ENCODE data around the gene SLC9A3.

Gene SLC9A3

DNA sequence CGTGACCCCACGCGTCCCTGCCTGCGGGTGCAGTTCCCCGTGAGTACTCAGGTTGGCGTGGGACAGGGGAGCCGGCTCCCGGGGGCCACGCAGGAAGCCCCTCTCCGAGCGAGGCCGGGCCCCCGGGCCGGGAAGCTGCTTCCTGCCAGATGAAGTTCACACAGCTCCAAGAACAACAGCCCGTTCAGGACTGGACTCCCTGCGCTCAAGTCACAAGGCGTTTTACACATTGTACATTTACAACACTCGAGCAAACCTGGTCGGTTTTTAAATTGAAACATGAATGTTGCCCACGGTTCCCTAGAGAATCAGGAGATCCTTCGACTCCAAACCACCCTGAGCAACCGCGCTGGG lies 22.4 kb downstream of the SLC9A3 start:
- Histone ChIP-seq H4K8ac (ENCODE audit: low read depth, low read length) (peak overlapping the region; percentile 55), H2BK120ac (ENCODE audit: insufficient read depth, low read length, poor library complexity) (peak overlapping the region; percentile 49), H3K79me1 (ENCODE audit: low read length) (peaks cover 2% of the 10 kb centered on the region), H3K14ac (ENCODE audit: low read length) (no peak overlapping the region), H3K4me1 (ENCODE audit: control insufficient read depth in 1 of 2, insufficient read depth in 2 of 2, low read length in 2 of 2) (peaks cover 15 to 17% of the 10 kb centered on the region in 2 experiments), H3K4ac (ENCODE audit: low read depth, low read length) (no peak overlapping the region), H3K4me3 (ENCODE audit: low read depth, low read length) (no peak overlapping the region), H2BK5ac (ENCODE audit: low read depth, low read length, poor library complexity) (no peak overlapping the region), H3K79me2 (ENCODE audit: control insufficient read depth, insufficient read depth, low read length, poor library complexity) (no peaks in the 10 kb centered on the region), H3K9ac (ENCODE audit: low read length) (no peak overlapping the region), H4K12ac (ENCODE audit: low read depth, low read length) (peak overlapping the region; percentile 23), H2BK12ac (ENCODE audit: low read length) (no peak overlapping the region), H3K18ac (ENCODE audit: low read length) (no peak overlapping the region), H3K36me3 (ENCODE audit: control insufficient read depth in 1 of 2, insufficient read depth in 2 of 2, low read length in 2 of 2) (no peaks in the 10 kb centered on the region), H3K27me3 (ENCODE audit: insufficient read depth, low read length) (peaks cover 6% of the 10 kb centered on the region), H3K9me3 (ENCODE audit: insufficient read depth, low read depth, low read length) (peaks cover 8% of the 10 kb centered on the region), H2AK5ac (ENCODE audit: low read length) (no peak overlapping the region), H3K4me2 (ENCODE audit: low read length) (no peak overlapping the region), H3K27ac (ENCODE audit: low read depth, low read length) (no peak overlapping the region), H3K23ac (ENCODE audit: low read length) (no peak overlapping the region), H4K91ac (ENCODE audit: low read depth, low read length) (peak overlapping the region; percentile 78), H2AFZ (ENCODE audit: insufficient read depth, low read length, poor library complexity) (peak overlapping the region; percentile 31)
- no peak for DNase-seq
- no CpG with 5 or more reads among the region's 23 CpGs for WGBS (ENCODE audit: extremely low coverage, insufficient coverage, insufficient read length)

DNA sequence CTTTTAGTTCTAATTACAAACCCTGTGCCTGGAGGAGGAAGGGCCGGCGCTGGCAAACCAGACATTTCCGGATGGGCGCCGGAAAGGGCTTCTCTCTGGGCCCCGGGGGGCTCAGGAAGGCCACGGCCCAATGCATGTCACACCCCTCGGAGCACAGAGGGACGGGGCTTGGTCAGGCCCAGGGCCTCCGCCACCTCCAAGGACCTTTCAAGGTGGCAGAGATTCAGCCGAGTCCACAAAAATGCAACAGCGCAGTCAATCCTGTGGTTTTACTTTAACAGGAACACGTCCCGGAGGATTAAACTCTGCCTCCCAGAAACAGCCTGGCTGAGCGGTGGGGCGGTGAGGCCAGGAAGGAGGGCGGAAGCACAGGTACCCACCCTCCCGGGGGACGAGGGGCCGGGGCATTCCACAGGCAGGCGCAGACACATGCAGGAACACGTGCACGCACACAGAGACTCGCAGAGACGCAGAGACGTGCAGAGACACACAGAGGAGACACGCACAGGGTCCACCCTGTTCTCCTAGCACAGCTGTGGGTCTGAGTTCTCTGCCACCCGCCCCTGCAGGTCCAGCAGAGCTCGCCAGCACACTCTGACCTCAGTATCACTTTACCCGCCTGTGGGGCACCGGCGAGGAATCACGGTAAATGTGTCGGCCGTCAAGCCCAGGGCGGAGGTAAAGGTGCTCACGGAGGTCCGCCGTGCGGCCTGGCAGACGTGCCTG lies 23.0 kb downstream of the SLC9A3 start:
- no peak overlapping the region for H3K23ac ChIP-seq (ENCODE audit: low read length)
- H3K14ac ChIP-seq (ENCODE audit: low read length) = no peak overlapping the region
- no peak overlapping the region for H3K18ac ChIP-seq (ENCODE audit: low read length)
- H3K9me3 ChIP-seq (ENCODE audit: insufficient read depth, low read depth, low read length) = peaks cover 8% of the 10 kb centered on the region
- DNase-seq = no peak
- H3K27me3 ChIP-seq (ENCODE audit: insufficient read depth, low read length) = peaks cover 7% of the 10 kb centered on the region
- H3K4me2 ChIP-seq (ENCODE audit: low read length) = no peak overlapping the region
- H4K12ac ChIP-seq (ENCODE audit: low read depth, low read length) = peak overlapping the region; percentile 23
- peak overlapping the region; percentile 78 for H4K91ac ChIP-seq (ENCODE audit: low read depth, low read length)
- H3K36me3 ChIP-seq (ENCODE audit: control insufficient read depth in 1 of 2, insufficient read depth in 2 of 2, low read length in 2 of 2) = no peaks in the 10 kb centered on the region
- no peak overlapping the region for H2BK12ac ChIP-seq (ENCODE audit: low read length)
- no peak overlapping the region for H2BK5ac ChIP-seq (ENCODE audit: low read depth, low read length, poor library complexity)
- peak overlapping the region; percentile 49 for H2BK120ac ChIP-seq (ENCODE audit: insufficient read depth, low read length, poor library complexity)
- H2AFZ ChIP-seq (ENCODE audit: insufficient read depth, low read length, poor library complexity) = peak overlapping the region; percentile 31
- H3K4ac ChIP-seq (ENCODE audit: low read depth, low read length) = no peak overlapping the region
- H3K4me3 ChIP-seq (ENCODE audit: low read depth, low read length) = no peak overlapping the region
- no peak overlapping the region for H3K9ac ChIP-seq (ENCODE audit: low read length)
- H2AK5ac ChIP-seq (ENCODE audit: low read length) = no peak overlapping the region
- no CpG with 5 or more reads among the region's 41 CpGs for WGBS (ENCODE audit: extremely low coverage, insufficient coverage, insufficient read length)
- peaks cover 2% of the 10 kb centered on the region for H3K79me1 ChIP-seq (ENCODE audit: low read length)
- peaks cover 14 to 15% of the 10 kb centered on the region in 2 experiments for H3K4me1 ChIP-seq (ENCODE audit: control insufficient read depth in 1 of 2, insufficient read depth in 2 of 2, low read length in 2 of 2)
- H4K8ac ChIP-seq (ENCODE audit: low read depth, low read length) = peak overlapping the region; percentile 55
- H3K79me2 ChIP-seq (ENCODE audit: control insufficient read depth, insufficient read depth, low read length, poor library complexity) = no peaks in the 10 kb centered on the region
- no peak overlapping the region for H3K27ac ChIP-seq (ENCODE audit: low read depth, low read length)

DNA sequence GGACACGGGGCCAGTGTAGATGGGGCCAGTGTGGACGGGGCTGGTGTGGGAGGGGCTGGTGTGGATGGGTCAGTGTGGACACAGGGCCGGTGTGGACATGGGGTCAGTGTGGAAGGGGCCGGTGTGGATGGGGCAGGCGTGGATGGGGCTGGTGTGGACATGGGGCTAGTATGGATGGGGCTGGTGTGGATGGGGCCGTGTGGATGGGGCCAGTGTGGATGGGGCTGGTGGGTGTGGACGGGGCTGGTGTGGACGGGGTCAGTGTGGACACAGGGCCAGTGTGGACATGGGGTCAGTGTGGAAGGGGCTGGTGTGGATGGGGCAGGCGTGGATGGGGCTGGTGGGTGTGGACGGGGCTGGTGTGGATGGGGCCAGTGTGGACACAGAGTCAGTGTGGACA lies 23.8 kb downstream of the SLC9A3 start:
- Histone ChIP-seq H3K14ac (ENCODE audit: low read length) (no peak overlapping the region), H3K23ac (ENCODE audit: low read length) (no peak overlapping the region), H3K9me3 (ENCODE audit: insufficient read depth, low read depth, low read length) (peaks cover 10% of the 10 kb centered on the region), H3K36me3 (ENCODE audit: control insufficient read depth in 1 of 2, insufficient read depth in 2 of 2, low read length in 2 of 2) (no peaks in the 10 kb centered on the region), H3K27ac (ENCODE audit: low read depth, low read length) (no peak overlapping the region), H2BK5ac (ENCODE audit: low read depth, low read length, poor library complexity) (no peak overlapping the region), H3K4me2 (ENCODE audit: low read length) (no peak overlapping the region), H3K4ac (ENCODE audit: low read depth, low read length) (no peak overlapping the region), H3K9ac (ENCODE audit: low read length) (no peak overlapping the region), H3K79me2 (ENCODE audit: control insufficient read depth, insufficient read depth, low read length, poor library complexity) (no peaks in the 10 kb centered on the region), H3K4me1 (ENCODE audit: control insufficient read depth in 1 of 2, insufficient read depth in 2 of 2, low read length in 2 of 2) (peaks cover 10% of the 10 kb centered on the region in 2 experiments), H3K79me1 (ENCODE audit: low read length) (peaks cover 2% of the 10 kb centered on the region), H2AFZ (ENCODE audit: insufficient read depth, low read length, poor library complexity) (no peak overlapping the region), H2AK5ac (ENCODE audit: low read length) (no peak overlapping the region), H3K4me3 (ENCODE audit: low read depth, low read length) (peak overlapping the region; percentile 62), H3K27me3 (ENCODE audit: insufficient read depth, low read length) (peaks cover 12% of the 10 kb centered on the region), H3K18ac (ENCODE audit: low read length) (no peak overlapping the region), H4K8ac (ENCODE audit: low read depth, low read length) (no peak overlapping the region), H2BK120ac (ENCODE audit: insufficient read depth, low read length, poor library complexity) (no peak overlapping the region), H4K12ac (ENCODE audit: low read depth, low read length) (no peak overlapping the region), H4K91ac (ENCODE audit: low read depth, low read length) (no peak overlapping the region), H2BK12ac (ENCODE audit: low read length) (no peak overlapping the region)
- no peak for DNase-seq
- no CpG with 5 or more reads among the region's 10 CpGs for WGBS (ENCODE audit: extremely low coverage, insufficient coverage, insufficient read length)

DNA sequence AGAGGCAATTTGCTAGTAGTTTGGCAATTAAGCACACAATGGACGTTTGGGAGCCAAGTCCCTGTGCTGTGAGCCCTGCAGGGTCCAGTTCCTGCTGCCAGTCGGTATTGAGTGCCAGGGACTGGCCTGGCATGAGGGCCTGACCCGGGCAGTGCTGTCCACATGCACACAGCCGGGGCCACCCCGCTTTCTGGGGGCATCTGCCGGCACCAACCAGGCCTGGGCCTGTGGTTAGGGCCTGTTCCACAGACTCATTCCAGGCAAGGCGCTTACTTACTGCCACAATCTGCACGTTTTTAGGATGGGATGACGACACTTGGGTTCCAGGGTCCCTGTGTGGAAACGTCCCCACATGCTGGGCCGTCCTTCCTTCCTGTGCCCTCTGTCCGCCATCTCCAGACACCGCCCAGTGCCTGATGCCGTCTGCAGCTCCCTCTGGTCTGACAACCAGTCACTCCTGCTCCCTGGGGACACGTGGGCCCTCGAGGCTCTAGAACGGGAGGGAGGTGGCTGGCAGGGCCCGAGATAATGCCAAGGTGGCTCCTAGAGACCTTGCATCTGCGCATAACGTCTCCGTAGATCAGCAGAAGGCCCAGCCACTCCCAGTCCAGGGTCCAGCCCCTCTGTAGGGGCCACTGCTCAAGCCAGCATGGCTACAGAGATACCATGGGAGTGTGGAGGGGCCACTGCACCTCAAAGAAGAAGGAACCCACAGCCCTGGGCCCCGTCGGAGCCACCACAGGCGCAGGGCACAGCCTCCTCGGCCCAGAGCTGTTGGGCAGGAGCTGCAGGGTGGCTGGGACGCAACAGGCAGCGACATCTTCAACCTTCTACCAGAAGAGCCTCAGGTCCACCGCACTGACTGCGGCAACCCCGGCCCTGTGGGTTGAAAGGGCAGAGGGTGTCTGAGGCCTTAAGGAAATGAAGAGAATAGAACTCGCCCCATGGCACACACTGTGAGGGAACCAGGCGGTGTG lies 24.7 kb downstream of the SLC9A3 start:
- Histone ChIP-seq H4K91ac (ENCODE audit: low read depth, low read length) (no peak overlapping the region), H3K18ac (ENCODE audit: low read length) (no peak overlapping the region), H2BK5ac (ENCODE audit: low read depth, low read length, poor library complexity) (no peak overlapping the region), H2BK120ac (ENCODE audit: insufficient read depth, low read length, poor library complexity) (no peak overlapping the region), H3K23ac (ENCODE audit: low read length) (no peak overlapping the region), H2AK5ac (ENCODE audit: low read length) (no peak overlapping the region), H4K8ac (ENCODE audit: low read depth, low read length) (no peak overlapping the region), H3K79me2 (ENCODE audit: control insufficient read depth, insufficient read depth, low read length, poor library complexity) (no peaks in the 10 kb centered on the region), H3K4me2 (ENCODE audit: low read length) (no peak overlapping the region), H3K27ac (ENCODE audit: low read depth, low read length) (no peak overlapping the region), H3K4me3 (ENCODE audit: low read depth, low read length) (no peak overlapping the region), H3K4me1 (ENCODE audit: control insufficient read depth in 1 of 2, insufficient read depth in 2 of 2, low read length in 2 of 2) (peaks cover 6 to 8% of the 10 kb centered on the region in 2 experiments), H3K9ac (ENCODE audit: low read length) (no peak overlapping the region), H3K27me3 (ENCODE audit: insufficient read depth, low read length) (peaks cover 19% of the 10 kb centered on the region), H2AFZ (ENCODE audit: insufficient read depth, low read length, poor library complexity) (no peak overlapping the region), H3K79me1 (ENCODE audit: low read length) (peaks cover 2% of the 10 kb centered on the region), H3K14ac (ENCODE audit: low read length) (no peak overlapping the region), H3K36me3 (ENCODE audit: control insufficient read depth in 1 of 2, insufficient read depth in 2 of 2, low read length in 2 of 2) (no peaks in the 10 kb centered on the region), H4K12ac (ENCODE audit: low read depth, low read length) (no peak overlapping the region), H3K9me3 (ENCODE audit: insufficient read depth, low read depth, low read length) (peaks cover 12% of the 10 kb centered on the region), H2BK12ac (ENCODE audit: low read length) (no peak overlapping the region), H3K4ac (ENCODE audit: low read depth, low read length) (no peak overlapping the region)
- no peak for DNase-seq
- WGBS (ENCODE audit: extremely low coverage, insufficient coverage, insufficient read length) = no CpG with 5 or more reads among the region's 32 CpGs
